Neural crest cell (in vitro differentiated cells): ENCODE measurements around the gene DENND6A. TPM values are rescaled to one million over a fixed set of nuclear protein-coding genes. Genes with fewer than 3 reads are reported as not detected.
A peak's percentile ranks its signal among the peaks of the same experiment; 100 is the strongest.

Source experiments
- DNase-seq: peaks from one replicate; pipeline ENCODE4 v3.0.0; 2021; ENCODE audit warnings: low read depth, mixed read lengths, low spot score
- H3K27ac Mint-ChIP-seq: one replicate; pipeline ENCODE4 v1.8.0; 2021; ENCODE audit warnings: mild to moderate bottlenecking, mixed read lengths; ENCODE audit not compliant: unreplicated experiment
- H3K27me3 Mint-ChIP-seq: 2 replicates; pipeline ENCODE4 v1.8.0; 2021; ENCODE audit warnings: low read depth, mild to moderate bottlenecking, mixed read lengths
- H3K36me3 Mint-ChIP-seq: 2 replicates; pipeline ENCODE4 v1.8.0; 2021; ENCODE audit warnings: low read depth, mild to moderate bottlenecking, mixed read lengths
- H3K4me1 Mint-ChIP-seq: 2 replicates; pipeline ENCODE4 v1.8.0; 2021; ENCODE audit warnings: mixed read lengths
- H3K4me3 Mint-ChIP-seq: one replicate; pipeline ENCODE4 v1.8.0; 2021; ENCODE audit warnings: mild to moderate bottlenecking, mixed read lengths
- H3K9me3 Mint-ChIP-seq: 2 replicates; pipeline ENCODE4 v1.8.0; 2021; ENCODE audit warnings: mixed read lengths
- long read RNA-seq: library from polyadenylated mRNA; unstranded; transcript quantifications from one replicate; pipeline ENCODE4 v2.0.0, GENCODE V29; 2020
- total RNA-seq: library from RNA; stranded (reverse); gene quantifications from 2 replicates; pipeline ENCODE4 v1.2.1, GENCODE V29; 2021
- TF ChIP-seq, protein P1 (sequence below): fragments of 200-600 bp; sonication (generic); conservative IDR thresholded peaks from 2 replicates; pipeline ENCODE4 v1.5.0; 2021; ENCODE audit warnings: antibody characterized with exemption, mild to moderate bottlenecking

DENND6A gene, protein sequence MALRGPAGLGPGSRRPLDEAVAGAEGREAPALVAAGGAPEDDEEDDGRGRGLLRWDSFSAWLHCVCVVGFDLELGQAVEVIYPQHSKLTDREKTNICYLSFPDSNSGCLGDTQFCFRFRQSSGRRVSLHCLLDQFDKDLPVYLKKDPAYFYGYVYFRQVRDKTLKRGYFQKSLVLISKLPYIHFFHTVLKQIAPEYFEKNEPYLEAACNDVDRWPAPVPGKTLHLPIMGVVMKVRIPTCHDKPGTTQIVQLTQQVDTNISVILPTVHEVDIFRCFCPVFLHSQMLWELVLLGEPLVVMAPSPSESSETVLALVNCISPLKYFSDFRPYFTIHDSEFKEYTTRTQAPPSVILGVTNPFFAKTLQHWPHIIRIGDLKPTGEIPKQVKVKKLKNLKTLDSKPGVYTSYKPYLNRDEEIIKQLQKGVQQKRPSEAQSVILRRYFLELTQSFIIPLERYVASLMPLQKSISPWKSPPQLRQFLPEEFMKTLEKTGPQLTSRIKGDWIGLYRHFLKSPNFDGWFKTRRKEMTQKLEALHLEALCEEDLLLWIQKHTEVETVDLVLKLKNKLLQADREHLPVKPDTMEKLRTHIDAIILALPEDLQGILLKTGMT
- 33.4 and 42.0 TPM in 2 replicates for total RNA-seq
- long read RNA-seq, result 0 reads

DNA sequence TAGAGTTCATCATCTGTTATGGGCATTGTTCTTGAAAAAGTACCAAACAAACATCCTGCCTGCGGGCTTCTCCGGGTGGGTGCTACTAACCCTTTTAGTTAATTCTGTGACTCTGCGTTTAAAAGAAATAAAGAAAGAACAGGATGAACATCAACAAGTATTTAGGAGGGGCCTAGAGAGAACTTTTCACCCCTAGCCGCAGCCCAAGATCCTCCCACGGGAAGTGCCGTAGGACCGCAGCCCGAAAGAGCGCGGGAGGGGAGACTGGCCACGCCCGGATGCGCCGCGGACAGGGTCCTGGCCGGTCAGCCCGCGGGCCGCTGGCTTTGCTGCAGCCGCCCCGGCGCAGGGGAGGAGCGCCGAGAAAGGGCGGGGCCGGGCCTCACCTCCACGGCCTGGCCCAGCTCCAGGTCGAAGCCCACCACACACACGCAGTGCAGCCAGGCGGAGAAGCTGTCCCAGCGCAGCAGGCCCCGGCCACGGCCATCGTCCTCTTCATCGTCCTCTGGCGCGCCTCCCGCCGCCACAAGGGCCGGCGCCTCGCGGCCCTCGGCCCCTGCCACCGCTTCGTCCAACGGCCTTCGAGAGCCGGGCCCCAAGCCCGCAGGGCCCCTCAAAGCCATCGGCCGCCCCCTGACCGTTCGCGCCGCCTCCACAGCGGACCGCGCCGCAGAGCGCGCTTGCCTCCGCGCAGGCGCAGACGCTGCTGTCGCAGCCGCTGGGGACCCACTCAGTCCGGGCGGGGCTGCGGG, at the start of gene DENND6A:
Gene DENND6A (minus strand): TSS at position 682 of the 752 bp plus-strand sequence. CDS start 59 bp downstream, at position 623.
- H3K27ac Mint-ChIP-seq, result peak within 1 kb of the TSS; percentile 98
- H3K9me3 Mint-ChIP-seq, result no peaks in the 10 kb centered on the region
- peak; percentile 89 for DNase-seq
- H3K4me1 Mint-ChIP-seq, result peaks cover 27% of the 10 kb centered on the region
- no peaks in the 10 kb centered on the region for H3K27me3 Mint-ChIP-seq
- no peaks in the 10 kb centered on the region for H3K36me3 Mint-ChIP-seq
- H3K4me3 Mint-ChIP-seq, result peak within 1 kb of the TSS; percentile 98
- TF ChIP-seq, protein P1, sequence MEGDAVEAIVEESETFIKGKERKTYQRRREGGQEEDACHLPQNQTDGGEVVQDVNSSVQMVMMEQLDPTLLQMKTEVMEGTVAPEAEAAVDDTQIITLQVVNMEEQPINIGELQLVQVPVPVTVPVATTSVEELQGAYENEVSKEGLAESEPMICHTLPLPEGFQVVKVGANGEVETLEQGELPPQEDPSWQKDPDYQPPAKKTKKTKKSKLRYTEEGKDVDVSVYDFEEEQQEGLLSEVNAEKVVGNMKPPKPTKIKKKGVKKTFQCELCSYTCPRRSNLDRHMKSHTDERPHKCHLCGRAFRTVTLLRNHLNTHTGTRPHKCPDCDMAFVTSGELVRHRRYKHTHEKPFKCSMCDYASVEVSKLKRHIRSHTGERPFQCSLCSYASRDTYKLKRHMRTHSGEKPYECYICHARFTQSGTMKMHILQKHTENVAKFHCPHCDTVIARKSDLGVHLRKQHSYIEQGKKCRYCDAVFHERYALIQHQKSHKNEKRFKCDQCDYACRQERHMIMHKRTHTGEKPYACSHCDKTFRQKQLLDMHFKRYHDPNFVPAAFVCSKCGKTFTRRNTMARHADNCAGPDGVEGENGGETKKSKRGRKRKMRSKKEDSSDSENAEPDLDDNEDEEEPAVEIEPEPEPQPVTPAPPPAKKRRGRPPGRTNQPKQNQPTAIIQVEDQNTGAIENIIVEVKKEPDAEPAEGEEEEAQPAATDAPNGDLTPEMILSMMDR, result no peak

DNA sequence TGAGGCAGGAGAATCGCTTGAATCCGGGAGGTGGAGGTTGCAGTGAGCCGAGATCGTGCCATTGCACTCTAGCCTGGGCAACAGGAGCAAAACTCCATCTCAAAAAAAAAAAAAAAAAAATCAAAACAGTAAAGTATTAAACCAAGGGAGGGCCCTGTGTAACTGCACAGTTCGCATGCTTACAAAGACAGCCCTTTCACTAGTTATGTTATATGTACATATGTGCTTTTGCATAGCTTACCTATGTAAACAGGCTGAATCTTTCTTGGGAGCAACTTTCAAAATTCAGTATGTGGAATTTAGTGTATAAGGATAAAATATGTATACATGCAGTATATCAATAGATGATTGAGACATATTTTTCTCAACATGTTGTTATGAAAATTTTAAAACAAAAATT, 47.1 kb upstream of the DENND6A start:
- no peaks in the 10 kb centered on the region for H3K27me3 Mint-ChIP-seq
- TF ChIP-seq, protein P1, result no peak

DNA sequence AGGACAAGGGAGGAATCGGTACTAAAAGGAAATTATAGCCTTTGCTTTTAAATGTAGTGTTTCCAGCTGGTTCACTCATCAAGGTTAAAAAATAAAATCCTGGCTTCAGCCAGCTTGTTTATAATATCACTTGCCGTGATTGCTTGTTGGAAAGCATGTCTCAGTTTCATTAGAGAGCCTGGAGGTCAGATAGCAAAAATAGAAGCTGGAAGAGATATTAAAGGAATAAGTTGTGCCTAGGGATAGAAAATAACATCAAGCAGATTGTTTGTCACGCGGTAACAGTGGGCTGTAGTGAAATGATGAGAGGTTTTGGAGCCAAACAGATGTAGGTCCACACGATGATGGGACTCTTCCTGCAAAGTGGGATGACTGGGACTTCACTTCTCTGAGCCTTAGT, 45.5 kb upstream of the DENND6A start:
- no peaks in the 10 kb centered on the region for H3K9me3 Mint-ChIP-seq
- H3K27me3 Mint-ChIP-seq, result no peaks in the 10 kb centered on the region
- peaks cover 8% of the 10 kb centered on the region for H3K4me1 Mint-ChIP-seq
- TF ChIP-seq, protein P1, result no peak
- no peak overlapping the region for H3K4me3 Mint-ChIP-seq
- no peaks in the 10 kb centered on the region for H3K36me3 Mint-ChIP-seq
- no peak overlapping the region for H3K27ac Mint-ChIP-seq
- no peak for DNase-seq

More for the DNA sequence above, 47.1 kb upstream of the DENND6A start:
- Mint-ChIP-seq H3K4me3 (no peak overlapping the region), H3K9me3 (no peaks in the 10 kb centered on the region), H3K27ac (no peak overlapping the region), H3K4me1 (peaks cover 4% of the 10 kb centered on the region), H3K36me3 (no peaks in the 10 kb centered on the region)
- DNase-seq, result no peak

DNA sequence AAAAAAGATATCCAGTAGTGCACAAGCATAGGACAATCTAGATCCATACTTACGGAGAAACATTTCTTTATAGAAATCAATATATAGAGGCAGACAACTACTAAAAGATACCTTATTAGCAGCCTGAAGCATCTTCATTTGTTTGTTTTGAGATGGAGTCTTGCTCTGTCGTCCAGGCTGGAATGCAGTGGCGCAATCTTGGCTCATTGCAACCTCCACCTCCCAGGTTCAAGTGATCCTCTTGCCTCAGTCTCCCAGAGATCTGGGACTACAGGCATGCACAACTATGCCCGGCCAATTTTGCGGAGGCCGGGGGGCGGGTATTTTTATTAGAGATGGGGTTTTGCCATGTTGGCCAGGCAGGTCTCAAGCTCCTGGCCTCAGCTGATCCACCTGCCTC, 45.0 kb upstream of the DENND6A start:
- TF ChIP-seq, protein P1, result no peak
- H3K4me1 Mint-ChIP-seq, result peaks cover 8% of the 10 kb centered on the region
- H3K4me3 Mint-ChIP-seq, result no peak overlapping the region
- H3K27ac Mint-ChIP-seq, result no peak overlapping the region
- no peaks in the 10 kb centered on the region for H3K9me3 Mint-ChIP-seq
- no peak for DNase-seq
- H3K27me3 Mint-ChIP-seq, result no peaks in the 10 kb centered on the region
- H3K36me3 Mint-ChIP-seq, result no peaks in the 10 kb centered on the region

DNA sequence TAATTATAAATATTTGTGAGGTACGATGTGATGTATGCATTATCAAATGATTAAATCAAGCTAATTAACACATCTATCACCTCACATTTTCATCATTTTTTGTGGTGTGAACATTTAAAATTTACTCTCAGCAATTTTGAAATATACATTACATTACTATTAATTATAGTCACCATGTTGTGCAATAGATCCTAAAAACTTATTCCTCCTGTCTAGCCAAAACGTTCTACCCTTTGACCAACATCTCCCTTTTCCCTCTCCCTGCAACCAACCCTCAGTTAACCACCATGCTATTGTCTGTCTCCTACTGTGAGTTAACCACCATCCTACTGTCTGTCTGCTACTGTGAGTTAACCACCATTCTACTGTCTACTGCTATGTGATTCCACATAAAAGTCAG, 42.5 kb upstream of the DENND6A start:
- TF ChIP-seq, protein P1, result no peak
- peaks cover 8% of the 10 kb centered on the region for H3K4me1 Mint-ChIP-seq
- DNase-seq, result no peak
- no peaks in the 10 kb centered on the region for H3K27me3 Mint-ChIP-seq
- H3K36me3 Mint-ChIP-seq, result no peaks in the 10 kb centered on the region
- H3K9me3 Mint-ChIP-seq, result no peaks in the 10 kb centered on the region
- no peak overlapping the region for H3K27ac Mint-ChIP-seq
- no peak overlapping the region for H3K4me3 Mint-ChIP-seq
